Skeletal muscle satellite cell (primary cell): ENCODE measurements around the gene NPAS3. TPM values are rescaled to one million over a fixed set of nuclear protein-coding genes. Genes with fewer than 3 reads are reported as not detected.

Experiments
- H3K27me3 ChIP-seq: 2 replicates; pipeline ENCODE4 v1.7.0; 2013; ENCODE audit warnings: low read length; ENCODE audit not compliant: control insufficient read depth, insufficient read depth
- H3K36me3 ChIP-seq: 2 replicates; pipeline ENCODE4 v1.7.0; 2013; ENCODE audit warnings: mild to moderate bottlenecking, control low read depth, low read length; ENCODE audit not compliant: insufficient read depth
- H3K4me1 ChIP-seq: 2 replicates; pipeline ENCODE4 v1.7.0; 2013; ENCODE audit warnings: low read length; ENCODE audit not compliant: control insufficient read depth, insufficient read depth
- H3K4me2 ChIP-seq: 2 replicates; pipeline ENCODE4 v1.7.0; 2013; ENCODE audit warnings: mild to moderate bottlenecking, low read length
- H3K4me3 ChIP-seq: 2 replicates; pipeline ENCODE4 v1.7.0; 2013; ENCODE audit warnings: low read length
- H3K9ac ChIP-seq: 2 replicates; pipeline ENCODE4 v1.7.0; 2013; ENCODE audit warnings: mild to moderate bottlenecking, low read depth, low read length, moderate library complexity
- H3K9me3 ChIP-seq: replicated peaks from 2 replicates; pipeline ENCODE4 v1.7.0; 2013; ENCODE audit warnings: mild to moderate bottlenecking, control low read depth, low read length
- total RNA-seq: library from RNA; depleted of rRNA; stranded (reverse); fragments of >200 nt; gene quantifications from 2 replicates; pipeline ENCODE4 v1.2.3, GENCODE V29; 2012; rRNA removed

Gene NPAS3
- total RNA-seq: 1.0 and 1.5 TPM in 2 replicates

DNA sequence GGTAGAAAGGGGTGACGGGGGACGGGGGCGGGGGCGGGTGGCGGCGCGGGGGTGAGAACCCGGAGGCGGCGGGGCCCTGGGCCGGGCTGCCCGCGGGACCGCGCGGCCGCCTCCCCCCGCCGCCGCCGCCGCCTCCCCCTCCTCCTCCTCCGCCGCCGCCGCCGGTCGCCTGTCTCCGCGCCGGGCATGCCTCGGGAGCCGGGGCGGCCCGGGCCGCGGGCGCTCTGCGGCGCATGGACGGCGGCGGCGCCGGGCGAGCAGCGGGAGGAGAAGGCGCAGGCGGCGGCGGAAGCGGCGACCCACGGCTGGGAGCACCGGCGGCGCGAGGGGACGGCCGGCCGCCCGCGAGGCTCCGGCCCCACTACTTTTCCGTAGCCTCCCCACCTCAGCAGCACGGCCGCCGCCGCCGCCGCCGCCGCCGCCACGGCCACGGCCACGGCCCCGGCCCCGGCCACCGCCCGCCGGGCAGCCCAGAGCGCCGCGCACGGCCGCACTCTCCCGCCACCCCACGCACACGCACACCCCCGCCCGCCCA is at the start of gene NPAS3:
NPAS3 (plus strand) TSS at position 161 of the 535 bp plus-strand sequence.
- H3K9me3 ChIP-seq: no peaks in the 10 kb centered on the region
- no peaks in the 10 kb centered on the region for H3K36me3 ChIP-seq
- H3K4me1 ChIP-seq: peaks cover 18% of the 10 kb centered on the region
- peak within 1 kb of the TSS; percentile 74 for H3K4me3 ChIP-seq
- peak within 1 kb of the TSS; percentile 85 for H3K9ac ChIP-seq
- peak within 1 kb of the TSS; percentile 89 for H3K4me2 ChIP-seq
- peaks cover 35% of the 10 kb centered on the region for H3K27me3 ChIP-seq

DNA sequence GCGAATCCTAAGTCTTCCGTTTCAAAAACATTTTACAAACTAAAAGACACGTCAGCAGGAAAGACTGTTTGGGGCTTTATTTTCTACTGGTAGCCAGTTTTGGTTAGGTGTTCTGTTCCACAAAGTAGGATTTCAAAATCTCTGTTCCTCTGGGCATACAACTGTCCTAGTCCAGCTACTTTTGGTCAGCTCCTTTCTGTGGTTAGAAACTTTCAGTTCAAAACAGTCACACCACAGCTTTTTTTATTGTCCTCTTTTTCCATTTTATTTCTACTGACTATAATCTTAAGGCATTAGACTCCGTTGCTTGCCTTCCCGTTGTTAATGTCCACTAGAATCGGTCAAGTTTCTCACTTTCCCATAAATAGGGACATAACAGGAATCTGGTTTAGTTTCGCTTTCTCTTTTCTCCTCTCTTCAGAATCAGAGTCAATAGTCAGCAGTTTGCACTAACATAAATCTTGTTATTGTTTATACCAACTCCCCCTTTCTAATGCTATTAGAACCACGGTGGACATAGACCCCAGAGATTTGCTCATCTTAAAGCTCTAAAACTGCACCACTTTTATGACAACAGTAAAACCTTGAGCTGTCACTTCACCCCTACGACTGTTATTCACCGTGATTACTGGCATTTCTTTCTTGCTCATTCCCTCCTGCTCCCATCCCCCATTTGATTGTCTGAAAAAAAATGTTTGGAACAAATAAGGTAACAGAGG is 41.5 kb upstream of the NPAS3 start:
- Histone ChIP-seq H3K4me3 (peak overlapping the region; percentile 74), H3K4me1 (peaks cover 2% of the 10 kb centered on the region), H3K4me2 (peak overlapping the region; percentile 81), H3K36me3 (no peaks in the 10 kb centered on the region), H3K9ac (peak overlapping the region; percentile 78), H3K27me3 (no peaks in the 10 kb centered on the region), H3K9me3 (no peaks in the 10 kb centered on the region)

DNA sequence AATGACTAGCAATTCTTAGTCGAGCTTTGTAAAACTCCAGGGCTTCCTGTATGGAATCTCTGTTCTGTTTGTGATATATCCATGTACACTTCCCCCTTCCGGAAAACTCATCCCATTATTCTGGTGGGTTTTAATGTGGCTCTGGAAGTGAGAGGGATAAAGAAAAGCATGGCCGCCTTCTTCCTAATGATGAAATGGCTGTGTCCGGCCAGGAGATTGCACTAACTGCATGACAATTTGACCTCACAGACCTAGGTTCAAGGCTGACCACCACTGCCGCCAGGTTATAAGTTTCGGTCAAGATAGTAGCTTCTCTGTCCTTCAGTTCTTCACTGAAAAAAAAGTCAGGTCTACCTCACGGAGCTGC is 41.0 kb upstream of the NPAS3 start:
- Histone ChIP-seq H3K4me3 (peak overlapping the region; percentile 74), H3K27me3 (no peaks in the 10 kb centered on the region), H3K4me1 (peaks cover 2% of the 10 kb centered on the region), H3K9ac (peak overlapping the region; percentile 78), H3K9me3 (no peaks in the 10 kb centered on the region), H3K4me2 (peak overlapping the region; percentile 81), H3K36me3 (no peaks in the 10 kb centered on the region)

DNA sequence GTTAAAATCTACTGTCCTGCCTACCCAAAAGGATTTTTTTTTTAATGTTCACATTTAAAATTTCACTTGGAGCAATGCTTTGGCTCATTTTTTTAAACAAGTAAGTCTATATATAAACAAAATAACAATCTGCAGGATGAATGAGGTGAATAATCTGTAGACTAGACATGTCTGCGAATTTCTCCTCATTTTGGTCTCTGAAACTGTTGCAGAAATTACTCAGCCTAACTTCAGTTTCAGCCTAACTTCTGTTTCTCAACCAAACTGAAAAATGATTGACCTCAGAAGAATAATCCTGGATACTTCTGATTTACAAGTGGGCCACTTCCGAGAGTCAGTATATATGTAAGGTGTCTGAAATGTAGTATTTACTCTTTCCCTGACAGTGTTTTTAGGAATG is 39.8 kb upstream of the NPAS3 start:
- Histone ChIP-seq H3K4me2 (no peak overlapping the region), H3K9me3 (no peaks in the 10 kb centered on the region), H3K36me3 (no peaks in the 10 kb centered on the region), H3K9ac (no peak overlapping the region), H3K4me3 (no peak overlapping the region), H3K27me3 (no peaks in the 10 kb centered on the region), H3K4me1 (peaks cover 2% of the 10 kb centered on the region)

GRCh38 chr14:32900547-32900946 is 38.1 kb upstream of the NPAS3 start:
- no peaks in the 10 kb centered on the region for H3K36me3 ChIP-seq
- no peaks in the 10 kb centered on the region for H3K27me3 ChIP-seq
- no peaks in the 10 kb centered on the region for H3K9me3 ChIP-seq
- no peak overlapping the region for H3K9ac ChIP-seq
- H3K4me3 ChIP-seq: no peak overlapping the region
- peaks cover 2% of the 10 kb centered on the region for H3K4me1 ChIP-seq
- no peak overlapping the region for H3K4me2 ChIP-seq

DNA sequence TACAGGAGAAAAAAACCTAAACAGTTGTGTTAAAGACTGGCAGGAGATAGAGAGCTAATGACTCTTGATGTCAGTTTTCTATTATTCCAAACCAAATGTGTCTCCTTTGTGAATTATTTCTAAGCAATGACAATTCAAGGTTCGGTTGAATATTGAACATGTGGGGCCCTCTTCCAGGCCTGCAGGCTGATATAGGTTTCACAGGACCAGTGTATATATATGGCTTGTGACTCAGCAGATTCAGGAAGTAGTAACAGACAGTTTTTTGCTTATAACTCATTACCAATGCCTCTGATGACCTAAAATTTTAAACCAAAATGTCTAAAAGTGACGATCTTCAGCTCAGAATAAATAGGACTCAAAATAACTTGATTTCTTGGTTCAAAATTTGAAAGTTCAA is 33.7 kb upstream of the NPAS3 start:
- Histone ChIP-seq H3K9ac (no peak overlapping the region), H3K4me2 (no peak overlapping the region), H3K9me3 (no peaks in the 10 kb centered on the region), H3K4me1 (no peaks in the 10 kb centered on the region), H3K4me3 (no peak overlapping the region), H3K27me3 (no peaks in the 10 kb centered on the region), H3K36me3 (no peaks in the 10 kb centered on the region)

DNA sequence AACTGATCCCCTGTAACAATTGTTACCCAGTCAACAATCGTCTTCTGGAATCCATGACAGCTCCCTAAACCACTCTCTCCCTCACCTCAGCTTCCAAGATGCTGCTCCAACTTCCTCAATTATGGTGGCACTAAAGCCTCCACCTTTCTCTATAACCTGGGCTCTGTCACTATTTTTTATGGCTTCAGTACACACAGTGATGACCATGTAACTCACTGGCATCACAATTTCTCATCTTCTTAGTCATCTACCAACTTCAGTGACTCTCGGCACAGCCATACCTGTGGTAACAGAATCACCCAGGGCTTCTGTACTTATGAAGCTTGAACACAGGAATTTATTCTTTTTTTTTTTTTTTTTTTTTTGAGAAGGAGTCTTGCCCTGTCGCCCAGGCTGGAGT is 32.0 kb upstream of the NPAS3 start:
- Histone ChIP-seq H3K4me2 (no peak overlapping the region), H3K27me3 (no peaks in the 10 kb centered on the region), H3K4me1 (no peaks in the 10 kb centered on the region), H3K36me3 (no peaks in the 10 kb centered on the region), H3K4me3 (no peak overlapping the region), H3K9me3 (no peaks in the 10 kb centered on the region), H3K9ac (no peak overlapping the region)

DNA sequence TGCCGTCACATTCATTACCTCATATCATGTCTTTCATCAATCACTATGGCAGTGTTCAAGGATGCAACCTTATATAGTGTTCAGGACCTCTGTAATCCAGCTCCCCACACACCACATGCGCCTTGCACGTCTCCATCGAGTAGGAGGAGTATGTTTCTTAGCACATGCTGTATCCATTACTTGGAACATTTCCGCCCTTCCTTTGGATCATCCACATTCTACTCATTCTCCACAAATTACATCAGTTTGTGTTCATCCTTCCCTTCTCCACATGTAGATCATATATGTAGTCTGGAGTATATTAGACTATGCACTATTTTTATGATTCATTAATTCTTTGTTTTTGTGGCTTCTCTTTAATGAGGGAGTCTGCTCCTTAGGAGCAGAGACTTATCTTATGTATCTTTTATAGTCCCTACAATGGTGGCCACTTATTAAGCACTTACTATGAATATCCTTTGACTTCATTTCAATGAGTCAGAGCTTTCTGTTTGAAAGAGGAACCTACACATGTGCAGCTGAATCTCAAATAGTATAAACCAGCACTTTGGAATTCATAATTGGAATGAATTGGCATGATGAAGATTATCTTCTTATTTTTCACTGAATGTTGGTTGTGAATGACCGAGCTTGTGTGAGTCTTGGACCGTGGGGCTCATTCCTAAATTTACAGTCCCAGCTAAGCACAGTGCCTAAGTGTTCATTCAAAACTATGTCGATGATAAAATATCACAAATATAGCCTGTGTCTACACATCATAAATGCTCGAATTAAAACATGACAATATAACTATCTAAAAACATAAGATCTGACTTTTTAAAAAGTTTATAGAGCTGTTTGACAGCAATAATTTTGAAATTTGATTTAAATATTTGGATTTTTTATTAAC is 30.2 kb upstream of the NPAS3 start:
- H3K4me3 ChIP-seq: no peak overlapping the region
- no peaks in the 10 kb centered on the region for H3K9me3 ChIP-seq
- no peak overlapping the region for H3K9ac ChIP-seq
- H3K4me1 ChIP-seq: no peaks in the 10 kb centered on the region
- no peaks in the 10 kb centered on the region for H3K36me3 ChIP-seq
- H3K4me2 ChIP-seq: no peak overlapping the region
- H3K27me3 ChIP-seq: no peaks in the 10 kb centered on the region

DNA sequence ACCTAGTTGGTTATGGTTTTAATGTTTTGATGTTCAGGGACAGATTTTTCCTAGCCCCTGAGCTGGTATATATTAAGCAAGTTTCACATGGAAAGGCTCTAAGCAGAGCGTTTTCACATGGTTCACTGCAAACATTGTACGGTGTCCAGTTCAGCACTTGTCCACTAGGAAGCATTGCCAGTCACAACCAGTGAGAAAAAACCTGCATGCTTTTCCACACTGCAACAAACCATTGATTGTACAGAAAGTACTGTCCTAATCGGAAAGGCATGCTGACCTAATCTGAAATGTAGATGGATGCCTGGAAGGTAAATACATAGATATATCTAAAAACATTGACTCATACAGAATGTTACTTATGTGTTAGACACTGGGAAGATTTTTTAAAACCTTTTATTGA is 25.0 kb upstream of the NPAS3 start:
- Histone ChIP-seq H3K27me3 (no peaks in the 10 kb centered on the region), H3K9me3 (no peaks in the 10 kb centered on the region), H3K36me3 (no peaks in the 10 kb centered on the region), H3K4me3 (no peak overlapping the region), H3K4me2 (no peak overlapping the region), H3K9ac (no peak overlapping the region), H3K4me1 (no peaks in the 10 kb centered on the region)

DNA sequence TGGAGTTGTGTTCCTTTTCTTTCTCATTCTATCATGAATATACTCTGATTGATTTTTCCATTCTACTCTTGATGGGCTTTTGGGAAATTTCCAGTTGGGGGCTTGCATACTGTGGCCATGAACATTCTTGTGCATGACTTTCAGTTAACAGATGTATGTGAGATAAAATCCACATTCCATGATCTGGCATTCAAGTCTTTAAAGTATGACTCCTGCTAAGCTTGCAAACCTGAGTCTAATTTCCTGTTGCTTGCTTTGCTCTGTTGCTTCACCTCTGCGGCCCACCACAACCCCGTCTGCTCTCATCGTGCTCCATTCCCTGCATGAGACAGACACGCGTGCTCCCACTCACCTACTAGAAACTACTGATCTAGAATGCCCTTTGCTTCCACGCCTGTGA is 24.3 kb upstream of the NPAS3 start:
- H3K27me3 ChIP-seq: no peaks in the 10 kb centered on the region
- no peak overlapping the region for H3K9ac ChIP-seq
- no peaks in the 10 kb centered on the region for H3K36me3 ChIP-seq
- no peak overlapping the region for H3K4me2 ChIP-seq
- H3K4me3 ChIP-seq: no peak overlapping the region
- H3K4me1 ChIP-seq: no peaks in the 10 kb centered on the region
- H3K9me3 ChIP-seq: no peaks in the 10 kb centered on the region

- Histone ChIP-seq H3K4me2 (no peak overlapping the region), H3K36me3 (no peaks in the 10 kb centered on the region), H3K4me1 (no peaks in the 10 kb centered on the region), H3K9ac (no peak overlapping the region), H3K27me3 (peaks cover 15% of the 10 kb centered on the region), H3K4me3 (no peak overlapping the region), H3K9me3 (no peaks in the 10 kb centered on the region)
These were observed 17.9 kb upstream of the NPAS3 start for GRCh38 chr14:32920696-32921276.
